ENCODE data around the gene INO80B.

INO80B gene

DNA sequence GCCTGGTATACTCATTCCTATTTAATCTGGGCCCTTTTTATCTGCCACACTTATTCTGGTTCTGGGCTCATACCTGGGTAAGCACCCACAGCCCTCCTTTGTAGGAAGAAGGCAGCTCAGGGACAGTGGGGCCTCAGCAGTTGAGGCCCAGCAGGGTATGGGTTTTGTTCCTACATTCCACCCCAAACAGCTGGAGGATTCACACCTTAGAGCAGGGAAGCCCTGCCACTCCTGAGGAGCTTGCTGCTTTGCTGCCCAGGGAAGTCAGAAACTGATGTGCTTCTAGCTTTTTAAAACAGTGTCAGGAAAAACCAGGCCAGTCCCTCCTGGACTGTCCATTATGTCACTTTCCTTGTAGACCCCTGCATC is 45.7 kb downstream of the INO80B start:
- in situ Hi-C loops (cut with MboI; ENCODE audit: low sequenced_read_pairs), result no loop called here

GRCh38 chr2:74501335-74502071 is 46.6 kb downstream of the INO80B start:
- in situ Hi-C loops (cut with MboI; ENCODE audit: low sequenced_read_pairs), result no loop called here

DNA sequence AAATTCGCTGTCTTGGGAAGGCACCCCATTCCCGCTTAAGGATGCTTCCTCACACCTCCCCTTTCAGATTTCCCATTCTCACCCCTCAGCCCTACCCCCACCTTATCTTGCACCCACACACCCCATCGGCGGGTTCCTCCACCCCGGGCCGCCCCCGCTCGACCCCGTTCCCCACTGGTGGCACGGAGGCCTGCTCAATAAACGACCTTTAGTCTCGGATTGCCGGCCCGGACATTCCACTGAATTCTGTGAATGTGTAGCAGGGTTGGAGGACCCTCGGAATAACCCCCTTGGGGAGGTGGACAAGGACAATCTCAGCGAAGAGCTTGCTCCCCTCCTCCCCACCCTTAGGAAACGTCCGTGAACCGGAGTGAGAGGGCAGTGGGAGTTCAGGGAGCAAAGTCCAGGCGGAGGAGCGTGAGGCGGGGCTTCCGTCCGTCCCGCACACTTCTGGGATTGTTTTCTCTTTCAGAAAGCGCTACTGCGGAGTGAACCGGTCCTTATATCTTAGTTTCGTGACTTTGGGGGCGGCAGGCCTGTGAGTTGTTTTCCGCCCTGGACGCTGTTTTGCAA is 47.3 kb downstream of the INO80B start:
- in situ Hi-C loops (cut with MboI; ENCODE audit: low sequenced_read_pairs), result no loop called here

- in situ Hi-C loops (cut with MboI; ENCODE audit: low sequenced_read_pairs), result no loop called here
Measured at GRCh38 chr2:74502720-74503505, 48.0 kb downstream of the INO80B start.

DNA sequence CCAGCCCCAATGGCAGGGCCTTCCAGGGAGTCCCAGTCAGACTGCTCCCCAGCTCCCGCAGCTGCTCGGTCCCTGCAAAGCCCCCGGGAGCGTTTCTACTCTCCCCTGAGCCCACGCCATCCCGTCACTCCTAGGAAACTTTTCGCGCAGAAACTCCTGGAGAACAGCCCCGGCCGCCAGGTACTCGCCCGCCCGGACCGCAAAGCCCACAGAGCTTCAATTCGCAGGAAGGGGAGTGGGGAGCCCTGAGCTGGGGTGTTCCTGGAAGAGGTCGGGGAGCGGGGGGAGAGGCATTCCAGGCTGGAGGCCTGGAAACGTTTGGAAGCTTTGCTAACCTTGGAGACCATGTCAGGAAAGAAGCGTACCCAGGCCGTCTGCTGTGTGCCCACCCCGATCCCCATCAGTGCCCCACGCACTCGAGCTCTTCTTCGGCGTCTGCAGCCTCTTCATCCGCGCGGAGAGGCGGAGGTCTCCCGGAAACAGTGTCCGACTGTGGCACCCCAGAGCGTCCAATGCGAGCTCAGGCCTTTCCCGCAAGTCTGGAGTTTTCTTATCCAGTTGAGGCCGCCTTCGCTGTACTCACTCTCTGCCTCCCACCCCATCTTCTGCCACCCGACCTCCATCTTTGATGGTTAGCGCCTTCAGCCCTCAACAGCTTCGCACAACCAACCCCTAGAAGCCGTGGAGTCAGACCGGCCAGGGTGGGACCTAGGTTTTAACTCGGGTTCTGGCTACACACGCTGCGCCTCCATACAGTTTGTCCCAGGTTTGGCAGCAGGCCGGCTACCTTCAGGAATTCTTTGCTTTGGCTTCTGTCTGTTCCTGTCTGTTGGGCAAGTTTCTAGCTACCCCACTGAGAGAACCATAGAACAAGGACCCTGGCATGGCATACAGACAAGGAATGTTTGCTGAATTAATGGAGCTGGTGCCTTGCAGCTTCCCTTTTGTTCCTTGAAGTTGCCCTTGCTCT is 48.9 kb downstream of the INO80B start:
- in situ Hi-C loops (cut with MboI; ENCODE audit: low sequenced_read_pairs), result no loop called here

GRCh38 chr2:74504591-74504990 is 49.7 kb downstream of the INO80B start:
- in situ Hi-C loops (cut with MboI; ENCODE audit: low sequenced_read_pairs), result no loop called here

GRCh38 chr2:74505448-74506246 is 50.8 kb downstream of the INO80B start:
- in situ Hi-C loops (cut with MboI; ENCODE audit: low sequenced_read_pairs), result no loop called here

DNA sequence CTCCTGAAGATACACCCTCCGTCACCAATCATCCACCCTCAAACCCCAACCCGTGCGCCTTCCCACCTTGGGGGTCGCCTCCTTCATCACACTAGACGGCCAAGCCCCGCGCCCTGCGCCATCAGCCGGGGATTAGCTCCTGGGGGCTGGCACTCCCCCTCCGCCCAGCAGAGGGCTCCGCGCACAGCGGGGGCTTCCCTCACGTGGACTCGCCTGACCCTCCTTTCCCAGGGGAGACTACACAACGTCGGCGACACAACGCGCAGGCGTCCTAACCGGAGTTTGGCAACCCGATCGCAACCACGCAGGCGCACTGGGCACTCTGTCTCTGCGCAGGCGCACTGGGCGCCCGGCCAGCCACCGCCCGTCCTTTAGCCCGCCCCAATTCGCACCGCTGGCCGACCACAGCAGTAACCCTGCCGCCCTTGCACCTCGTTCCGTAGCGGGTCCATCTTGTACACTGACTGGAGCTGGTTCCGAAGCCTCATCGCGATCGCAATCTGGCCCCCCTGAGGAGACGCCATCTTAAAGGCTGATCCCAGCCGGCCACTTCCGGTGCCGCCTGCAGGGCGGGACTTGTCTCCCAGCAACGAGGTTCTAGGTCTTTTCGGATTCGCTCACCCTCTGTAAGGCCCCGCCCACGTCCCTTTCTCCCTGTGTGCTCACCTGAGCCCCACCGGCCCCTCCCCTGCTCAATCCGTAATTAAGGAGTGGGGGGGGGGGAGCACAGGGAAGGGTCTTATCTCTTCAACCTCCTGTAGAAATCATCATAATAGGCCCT is 52.4 kb downstream of the INO80B start, which contains the start of gene PCGF1:
Gene PCGF1 (minus strand): TSS at position 551 of the 781 bp plus-strand sequence. CDS start 27 bp downstream, at position 524.
- in situ Hi-C loops (cut with MboI; ENCODE audit: low sequenced_read_pairs), result no loop called here

Measured in HL-60/S4 treated with retinoic acid at 250 ng/mL for 4 days and 3 days (cell line).